GM21786 (cell line): ENCODE results near the gene UCHL3.
A peak's percentile ranks its signal among the peaks of the same experiment; 100 is the strongest.

Experiments used
- ATAC-seq: cut with Tn5 transposase; IDR thresholded peaks from one replicate; pipeline ENCODE4 v1.9.1; 2021; ENCODE audit not compliant: unreplicated experiment

UCHL3 gene

GRCh38 chr13:75547917-75548316 lies 1.7 kb upstream of the UCHL3 start:
- no peak for ATAC-seq

DNA sequence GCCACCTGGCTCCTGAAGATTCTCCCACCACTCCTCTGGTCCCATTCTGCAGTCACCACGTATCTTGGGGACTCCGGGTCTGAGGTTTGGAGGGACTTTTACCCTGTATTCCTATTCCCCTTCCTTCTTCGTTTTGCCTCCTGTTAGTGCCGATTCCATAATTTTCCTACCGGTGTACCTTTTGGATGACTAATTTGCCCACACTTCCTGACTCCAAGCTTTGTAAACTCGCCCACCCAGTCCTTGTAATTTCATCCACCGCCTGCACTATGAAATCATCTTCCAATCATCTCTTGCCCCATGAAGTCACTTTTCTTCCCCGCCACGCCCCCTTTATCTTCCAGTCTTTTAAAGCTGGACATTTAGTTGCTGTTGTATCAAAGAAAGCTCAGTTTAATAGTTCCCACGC lies 572 bp downstream of the UCHL3 start:
- ATAC-seq = no peak

DNA sequence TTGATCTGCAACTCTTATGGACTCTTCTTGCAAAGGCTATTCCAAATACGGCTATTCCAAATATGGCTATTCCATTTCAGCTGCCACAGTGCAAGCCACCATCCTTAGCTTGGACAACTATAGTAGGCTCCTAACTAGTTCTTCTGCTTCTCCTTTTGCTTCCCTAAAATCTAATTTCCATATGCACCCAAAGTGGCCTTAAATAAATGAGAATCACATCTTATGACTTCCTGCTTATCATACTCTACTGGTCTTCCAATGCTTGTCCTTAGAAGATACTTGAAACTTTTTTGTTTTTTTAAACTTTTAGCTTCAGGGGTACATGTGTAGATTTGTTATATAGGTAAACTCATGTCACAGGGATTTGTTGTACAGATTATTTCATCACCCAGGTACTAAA lies 4.9 kb downstream of the UCHL3 start:
- ATAC-seq = no peak

GRCh38 chr13:75554981-75555380 lies 5.4 kb downstream of the UCHL3 start:
- ATAC-seq = no peak

DNA sequence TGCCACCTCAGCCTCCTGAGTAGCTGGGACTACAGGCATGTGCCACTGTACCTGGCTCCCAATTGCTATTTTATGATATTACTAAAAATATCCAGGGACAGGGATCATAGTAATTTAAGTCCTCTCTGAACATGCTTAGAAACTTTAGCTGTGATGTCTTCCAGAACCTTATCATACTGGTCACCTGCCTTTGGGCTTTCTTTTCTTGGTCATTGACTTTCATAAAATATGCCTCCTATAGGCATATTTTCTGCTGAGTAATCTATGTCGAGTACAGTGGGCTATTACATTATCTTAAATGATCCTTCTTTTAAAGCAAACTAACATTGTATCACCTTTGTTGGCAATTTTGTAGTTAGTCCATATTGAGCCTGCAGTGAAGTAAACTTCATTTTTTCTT lies 6.2 kb downstream of the UCHL3 start:
- ATAC-seq = no peak

- no peak for ATAC-seq
Observed at GRCh38 chr13:75556961-75557360, 7.4 kb downstream of the UCHL3 start.

GRCh38 chr13:75558145-75558840 lies 8.7 kb downstream of the UCHL3 start:
- no peak for ATAC-seq

- no peak for ATAC-seq
Observed at GRCh38 chr13:75566658-75567057, 17.1 kb downstream of the UCHL3 start.

- no peak for ATAC-seq
Observed at GRCh38 chr13:75569576-75569975, 20.0 kb downstream of the UCHL3 start.

- ATAC-seq = peak; percentile 58
Observed at GRCh38 chr13:75579529-75579928, 29.9 kb downstream of the UCHL3 start.

GRCh38 chr13:75581874-75582640 lies 32.5 kb downstream of the UCHL3 start:
- ATAC-seq = no peak

- ATAC-seq = no peak
Observed at GRCh38 chr13:75583091-75583490, 33.5 kb downstream of the UCHL3 start.

- ATAC-seq = no peak
Observed at GRCh38 chr13:75585153-75585552, 35.6 kb downstream of the UCHL3 start.

DNA sequence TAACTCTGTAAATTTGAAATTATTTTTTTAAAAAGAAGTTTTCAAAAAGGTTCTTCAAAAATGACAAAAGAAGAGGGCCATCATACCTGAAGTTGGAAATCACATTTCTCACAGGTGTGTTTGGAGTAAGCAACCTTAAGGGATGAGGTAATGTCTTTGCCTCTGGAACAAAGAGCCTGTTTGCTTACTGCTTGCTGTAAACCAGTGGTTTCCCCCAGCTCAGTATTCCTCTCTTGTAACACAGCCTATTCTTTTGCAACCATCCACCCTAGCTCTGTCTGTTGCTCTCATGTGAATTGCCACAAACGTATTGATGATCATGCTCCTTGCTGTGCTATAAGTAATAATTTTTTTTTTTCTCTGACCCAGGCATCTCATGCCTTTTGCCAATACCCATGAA lies 38.1 kb downstream of the UCHL3 start:
- ATAC-seq = no peak

GRCh38 chr13:75596657-75597182 lies 47.1 kb downstream of the UCHL3 start:
- no peak for ATAC-seq

- no peak for ATAC-seq
Observed at GRCh38 chr13:75600371-75600770, 50.8 kb downstream of the UCHL3 start.

GRCh38 chr13:75603038-75603437 lies 53.4 kb downstream of the UCHL3 start:
- no peak for ATAC-seq

DNA sequence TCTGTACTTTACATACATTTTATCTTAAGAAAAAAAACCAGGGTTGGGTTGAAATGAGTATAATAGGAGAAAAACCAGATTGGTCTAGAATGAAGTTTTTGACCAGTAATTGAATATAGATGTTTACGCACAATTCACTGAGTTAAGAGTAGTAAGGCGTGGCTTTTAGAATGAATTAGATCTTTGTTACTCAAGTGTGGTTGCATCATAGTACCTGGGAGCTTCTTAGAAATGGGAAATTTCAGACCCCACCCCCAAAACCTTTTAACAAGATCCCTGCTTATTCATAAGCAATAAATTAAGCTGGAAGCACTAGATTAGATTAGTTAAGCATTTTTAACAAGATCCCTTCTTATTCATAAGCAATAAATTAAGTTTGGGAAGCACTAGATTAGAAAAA lies 57.9 kb downstream of the UCHL3 start:
- ATAC-seq = no peak

- no peak for ATAC-seq
Observed at GRCh38 chr13:75610466-75610865, 60.9 kb downstream of the UCHL3 start.

DNA sequence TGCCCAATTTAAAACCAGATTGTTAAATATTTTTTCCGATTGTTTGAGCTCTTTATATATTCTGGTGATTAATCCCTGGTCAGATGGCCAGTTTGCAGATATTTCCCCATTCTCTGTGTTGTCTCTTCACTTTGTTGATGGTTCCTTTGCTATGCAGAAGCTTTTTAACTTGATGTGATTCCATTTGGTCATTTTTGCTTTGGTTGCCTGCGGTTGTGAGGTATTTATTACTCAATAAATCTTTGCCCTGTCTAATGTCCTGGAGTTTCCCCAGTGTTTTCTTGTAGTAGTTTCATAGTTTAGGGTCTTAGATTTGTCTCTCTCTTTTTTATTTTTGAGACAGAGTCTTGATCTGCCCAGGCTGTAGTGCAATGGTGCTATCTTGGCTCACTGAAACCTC lies 62.8 kb downstream of the UCHL3 start:
- no peak for ATAC-seq

GRCh38 chr13:75617230-75617629 lies 67.6 kb downstream of the UCHL3 start:
- no peak for ATAC-seq

DNA sequence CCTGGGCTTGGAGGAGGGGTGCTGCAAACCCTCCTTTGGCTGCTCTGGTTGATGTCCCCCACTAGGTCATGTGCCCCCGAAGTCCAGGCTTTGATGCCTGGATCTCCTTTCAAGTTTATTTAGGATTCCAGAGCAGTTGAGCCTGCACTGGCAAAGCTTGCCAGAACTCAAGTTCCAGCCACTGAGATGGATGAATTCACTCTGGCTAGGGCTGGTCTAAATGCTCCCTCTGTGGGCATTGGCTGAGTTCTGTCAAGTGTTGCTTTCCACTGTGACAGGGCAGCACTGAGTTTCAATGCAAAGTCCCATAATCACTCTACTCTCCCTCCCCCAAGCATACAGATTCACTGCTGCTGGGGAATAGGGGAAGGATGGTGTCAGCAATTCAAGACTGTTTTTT lies 68.7 kb downstream of the UCHL3 start:
- no peak for ATAC-seq
